Stomach smooth muscle (tissue), 2 donors: ENCODE measurements around the gene ALPK3.

Source experiments
- H3K27ac ChIP-seq: one replicate; pipeline ENCODE4 v1.7.0; 2013; ENCODE audit warnings: mild to moderate bottlenecking, low read length, inconsistent platforms
- H3K27me3 ChIP-seq, 2 donors: one replicate each; pipeline ENCODE4 v1.7.0; 2013; ENCODE audit warnings: low read length in 2 of 2; ENCODE audit not compliant: insufficient read depth in 2 of 2, control insufficient read depth in 1 of 2
- H3K36me3 ChIP-seq, 2 donors: one replicate each; pipeline ENCODE4 v1.7.0; 2013; ENCODE audit warnings: low read length in 2 of 2; ENCODE audit not compliant: control insufficient read depth in 2 of 2, insufficient read depth in 2 of 2
- H3K4me1 ChIP-seq: one replicate; pipeline ENCODE4 v1.7.0; 2013; ENCODE audit warnings: low read length; ENCODE audit not compliant: control insufficient read depth, insufficient read depth
- H3K4me3 ChIP-seq, 2 donors: one replicate each; pipeline ENCODE4 v1.7.0; 2013; ENCODE audit warnings: low read length in 2 of 2
- H3K9ac ChIP-seq, 2 donors: one replicate each; pipeline ENCODE4 v1.7.0; 2013; ENCODE audit warnings: low read length in 2 of 2, mild to moderate bottlenecking in 1 of 2
- H3K9me3 ChIP-seq, 2 donors: one replicate each; pipeline ENCODE4 v1.7.0; 2013; ENCODE audit warnings: low read length in 2 of 2; ENCODE audit not compliant: control insufficient read depth in 2 of 2
- donor health status: healthy.
- donor health status: Pancreatic carcinoma.

Gene ALPK3

GRCh38 chr15:84892786-84893307 is 75.7 kb downstream of the ALPK3 start:
- Histone ChIP-seq H3K9me3 (no peaks in the 10 kb centered on the region), H3K27ac (no peak overlapping the region), H3K9ac (no peak overlapping the region), H3K4me1 (no peaks in the 10 kb centered on the region), H3K4me3 (no peak overlapping the region), H3K36me3 (no peaks in the 10 kb centered on the region), H3K27me3 (peaks cover 0 to 4% of the 10 kb centered on the region in 2 donors)

- Histone ChIP-seq H3K9ac (no peak overlapping the region), H3K27ac (no peak overlapping the region), H3K4me1 (no peaks in the 10 kb centered on the region), H3K4me3 (no peak overlapping the region), H3K36me3 (no peaks in the 10 kb centered on the region), H3K27me3 (peaks cover 0 to 2% of the 10 kb centered on the region in 2 donors), H3K9me3 (no peaks in the 10 kb centered on the region)
Measured at GRCh38 chr15:84893607-84894006, 76.5 kb downstream of the ALPK3 start.

GRCh38 chr15:84894736-84895425 is 77.7 kb downstream of the ALPK3 start:
- Histone ChIP-seq H3K9ac (no peak overlapping the region), H3K27ac (no peak overlapping the region), H3K36me3 (no peaks in the 10 kb centered on the region), H3K4me1 (no peaks in the 10 kb centered on the region), H3K9me3 (no peaks in the 10 kb centered on the region), H3K27me3 (no peaks in the 10 kb centered on the region), H3K4me3 (no peak overlapping the region)

- no peak overlapping the region for H3K4me3 ChIP-seq
- no peak overlapping the region for H3K9ac ChIP-seq
- no peaks in the 10 kb centered on the region for H3K9me3 ChIP-seq
- no peaks in the 10 kb centered on the region for H3K27me3 ChIP-seq
- H3K36me3 ChIP-seq, result no peaks in the 10 kb centered on the region
- H3K27ac ChIP-seq, result no peak overlapping the region
- H3K4me1 ChIP-seq, result peaks cover 2% of the 10 kb centered on the region
Measured at GRCh38 chr15:84898761-84899160, 81.6 kb downstream of the ALPK3 start.

GRCh38 chr15:84899750-84900149 is 82.6 kb downstream of the ALPK3 start:
- H3K27ac ChIP-seq, result no peak overlapping the region
- no peaks in the 10 kb centered on the region for H3K36me3 ChIP-seq
- no peaks in the 10 kb centered on the region for H3K27me3 ChIP-seq
- no peak overlapping the region for H3K4me3 ChIP-seq
- H3K4me1 ChIP-seq, result peaks cover 11% of the 10 kb centered on the region
- no peaks in the 10 kb centered on the region for H3K9me3 ChIP-seq
- no peak overlapping the region for H3K9ac ChIP-seq

GRCh38 chr15:84901540-84901939 is 84.4 kb downstream of the ALPK3 start:
- no peak overlapping the region for H3K9ac ChIP-seq
- no peaks in the 10 kb centered on the region for H3K27me3 ChIP-seq
- H3K4me3 ChIP-seq, result no peak overlapping the region
- H3K4me1 ChIP-seq, result peaks cover 15% of the 10 kb centered on the region
- no peaks in the 10 kb centered on the region for H3K9me3 ChIP-seq
- H3K27ac ChIP-seq, result no peak overlapping the region
- no peaks in the 10 kb centered on the region for H3K36me3 ChIP-seq

- Histone ChIP-seq H3K4me3 (no peak overlapping the region), H3K9ac (no peak overlapping the region), H3K27ac (no peak overlapping the region), H3K4me1 (peaks cover 15% of the 10 kb centered on the region), H3K27me3 (no peaks in the 10 kb centered on the region), H3K36me3 (no peaks in the 10 kb centered on the region), H3K9me3 (no peaks in the 10 kb centered on the region)
Measured at GRCh38 chr15:84903751-84904150, 86.6 kb downstream of the ALPK3 start.

GRCh38 chr15:84904419-84904818 is 87.3 kb downstream of the ALPK3 start:
- no peak overlapping the region for H3K27ac ChIP-seq
- peaks cover 15% of the 10 kb centered on the region for H3K4me1 ChIP-seq
- H3K9ac ChIP-seq, result no peak overlapping the region
- H3K4me3 ChIP-seq, result no peak overlapping the region
- no peaks in the 10 kb centered on the region for H3K36me3 ChIP-seq
- H3K9me3 ChIP-seq, result no peaks in the 10 kb centered on the region
- H3K27me3 ChIP-seq, result no peaks in the 10 kb centered on the region

GRCh38 chr15:84905016-84905916 is 88.1 kb downstream of the ALPK3 start:
- Histone ChIP-seq H3K4me1 (peaks cover 15% of the 10 kb centered on the region), H3K27ac (no peak overlapping the region), H3K9ac (no peak overlapping the region), H3K4me3 (no peak overlapping the region), H3K36me3 (no peaks in the 10 kb centered on the region), H3K27me3 (no peaks in the 10 kb centered on the region), H3K9me3 (no peaks in the 10 kb centered on the region)

- no peaks in the 10 kb centered on the region for H3K36me3 ChIP-seq
- no peak overlapping the region for H3K4me3 ChIP-seq
- peaks cover 35% of the 10 kb centered on the region for H3K4me1 ChIP-seq
- H3K9ac ChIP-seq, result no peak overlapping the region
- H3K9me3 ChIP-seq, result no peaks in the 10 kb centered on the region
- H3K27ac ChIP-seq, result no peak overlapping the region
- no peaks in the 10 kb centered on the region for H3K27me3 ChIP-seq
Measured at GRCh38 chr15:84907731-84908130, 90.6 kb downstream of the ALPK3 start.
